Osteoblast (primary cell): Measurements from ENCODE around the gene COBL. TPM values are rescaled to one million over a fixed set of nuclear protein-coding genes. Genes with fewer than 3 reads are reported as not detected.

Experiments used
- DNase-seq: peaks from one replicate; pipeline ENCODE4 v3.0.0; 2011; ENCODE audit warnings: low spot score, mixed read lengths; ENCODE audit not compliant: insufficient read length; ENCODE audit errors: missing footprints
- H2AFZ ChIP-seq: 2 replicates; pipeline ENCODE4 v1.6.0; 2011; ENCODE audit warnings: mild to moderate bottlenecking, low read length
- H3K27ac ChIP-seq: 2 replicates; pipeline ENCODE4 v1.5.1; 2011; ENCODE audit warnings: mild to moderate bottlenecking, low read depth, low read length, moderate library complexity
- H3K27me3 ChIP-seq: 2 replicates; pipeline ENCODE4 v1.6.0; 2012; ENCODE audit warnings: mild to moderate bottlenecking, control low read depth, inconsistent platforms, low read length, moderate library complexity; ENCODE audit not compliant: insufficient read depth
- H3K36me3 ChIP-seq: 2 replicates; pipeline ENCODE4 v1.5.1; 2011; ENCODE audit warnings: mild to moderate bottlenecking, low read length, control low read depth, moderate library complexity; ENCODE audit not compliant: insufficient read depth
- H3K4me1 ChIP-seq: 2 replicates; pipeline ENCODE4 v1.5.1; 2011; ENCODE audit warnings: mild to moderate bottlenecking, low read length, control low read depth, moderate library complexity; ENCODE audit not compliant: insufficient read depth
- H3K4me2 ChIP-seq: 2 replicates; pipeline ENCODE4 v1.6.0; 2011; ENCODE audit warnings: mild to moderate bottlenecking, low read length; ENCODE audit not compliant: insufficient read depth
- H3K4me3 ChIP-seq: fragments of 200-600 bp; sonication (generic); 3 replicates; pipeline ENCODE4 v1.5.1; 2012; ENCODE audit warnings: mild to moderate bottlenecking, low read length, inconsistent platforms; ENCODE audit not compliant: insufficient read depth
- H3K79me2 ChIP-seq: 2 replicates; pipeline ENCODE4 v1.6.0; 2012; ENCODE audit warnings: mild to moderate bottlenecking, low read length, control low read depth, inconsistent platforms; ENCODE audit not compliant: insufficient read depth
- H3K9me3 ChIP-seq: 2 replicates; pipeline ENCODE4 v1.5.1; 2011; ENCODE audit warnings: low read depth, low read length, control low read depth
- H4K20me1 ChIP-seq: 2 replicates; pipeline ENCODE4 v1.6.0; 2012; ENCODE audit warnings: mild to moderate bottlenecking, low read length, control low read depth; ENCODE audit not compliant: insufficient read depth
- CTCF ChIP-seq: IDR thresholded peaks from 2 replicates; pipeline ENCODE4 v1.5.1; 2011; ENCODE audit warnings: mild to moderate bottlenecking, low read depth, low read length, moderate library complexity; ENCODE audit errors: extremely low read depth
- total RNA-seq: library from RNA; depleted of rRNA; stranded (reverse); fragments of >200 nt; gene quantifications from 2 replicates; pipeline ENCODE4 v1.2.3, GENCODE V29; 2012

COBL gene
- total RNA-seq, 1 donor = under 0.01 TPM

- H2AFZ ChIP-seq = no peak overlapping the region
- no peaks in the 10 kb centered on the region for H3K9me3 ChIP-seq
- DNase-seq = peak; percentile 45
- H3K27ac ChIP-seq = no peak overlapping the region
- H4K20me1 ChIP-seq = no peaks in the 10 kb centered on the region
- no peaks in the 10 kb centered on the region for H3K36me3 ChIP-seq
- H3K79me2 ChIP-seq = no peaks in the 10 kb centered on the region
- H3K4me3 ChIP-seq = no peak overlapping the region
- H3K4me1 ChIP-seq = no peaks in the 10 kb centered on the region
- no peak for TF ChIP-seq CTCF
- no peak overlapping the region for H3K4me2 ChIP-seq
- no peaks in the 10 kb centered on the region for H3K27me3 ChIP-seq
These were observed 54.4 kb downstream of the COBL start for GRCh38 chr7:51261950-51262795.

GRCh38 chr7:51261117-51261835 is 55.3 kb downstream of the COBL start:
- Histone ChIP-seq H2AFZ (no peak overlapping the region), H3K4me2 (no peak overlapping the region), H3K4me3 (no peak overlapping the region), H4K20me1 (no peaks in the 10 kb centered on the region), H3K9me3 (no peaks in the 10 kb centered on the region), H3K27ac (no peak overlapping the region), H3K27me3 (no peaks in the 10 kb centered on the region), H3K36me3 (no peaks in the 10 kb centered on the region), H3K79me2 (no peaks in the 10 kb centered on the region), H3K4me1 (no peaks in the 10 kb centered on the region)
- no peak for DNase-seq
- no peak for TF ChIP-seq CTCF

- Histone ChIP-seq H3K27me3 (no peaks in the 10 kb centered on the region), H4K20me1 (no peaks in the 10 kb centered on the region)
These were observed 56.1 kb downstream of the COBL start for GRCh38 chr7:51260516-51260915.

More at GRCh38 chr7:51260516-51260915, 56.1 kb downstream of the COBL start:
- Histone ChIP-seq H3K27ac (no peak overlapping the region), H3K36me3 (no peaks in the 10 kb centered on the region), H3K4me1 (no peaks in the 10 kb centered on the region), H3K4me3 (no peak overlapping the region), H3K79me2 (no peaks in the 10 kb centered on the region), H3K4me2 (no peak overlapping the region), H3K9me3 (no peaks in the 10 kb centered on the region), H2AFZ (no peak overlapping the region)
- peak; percentile 43 for DNase-seq
- no peak for TF ChIP-seq CTCF
